ENCODE measurements around the gene OGFOD2.

Gene OGFOD2

DNA sequence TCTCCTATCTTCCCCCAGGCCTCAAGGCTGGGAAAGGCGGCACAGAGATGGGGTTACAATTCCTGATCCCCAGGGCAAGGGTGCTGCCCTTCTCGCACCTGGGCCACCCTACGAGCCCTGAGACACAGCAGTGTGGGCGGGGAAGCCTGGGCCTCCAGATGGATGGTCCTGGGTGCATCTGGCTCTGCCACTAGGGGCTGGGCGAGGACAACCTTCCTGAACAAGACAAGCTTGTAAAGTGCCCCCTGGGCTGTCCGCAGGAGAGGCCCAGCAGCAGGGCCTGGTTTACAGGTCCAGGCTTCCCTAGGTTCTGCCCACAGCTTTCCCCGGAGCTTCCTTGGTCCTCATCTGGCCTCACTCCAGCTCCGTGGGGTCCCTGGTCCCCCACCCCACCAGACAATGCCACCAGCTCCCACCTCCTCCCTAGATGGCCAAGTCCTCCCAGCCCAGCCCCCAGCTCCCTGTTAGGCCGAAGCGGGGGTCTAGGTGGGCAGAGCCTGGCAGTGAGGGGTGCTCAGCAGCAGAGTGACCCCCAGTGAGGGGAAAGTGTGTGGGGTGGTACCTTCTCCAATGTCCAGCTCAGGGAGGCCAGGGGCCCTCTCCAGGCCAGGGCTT, 14.3 kb downstream of the OGFOD2 start:
- no peak for DNase-seq (ENCODE audit: low spot score)

DNA sequence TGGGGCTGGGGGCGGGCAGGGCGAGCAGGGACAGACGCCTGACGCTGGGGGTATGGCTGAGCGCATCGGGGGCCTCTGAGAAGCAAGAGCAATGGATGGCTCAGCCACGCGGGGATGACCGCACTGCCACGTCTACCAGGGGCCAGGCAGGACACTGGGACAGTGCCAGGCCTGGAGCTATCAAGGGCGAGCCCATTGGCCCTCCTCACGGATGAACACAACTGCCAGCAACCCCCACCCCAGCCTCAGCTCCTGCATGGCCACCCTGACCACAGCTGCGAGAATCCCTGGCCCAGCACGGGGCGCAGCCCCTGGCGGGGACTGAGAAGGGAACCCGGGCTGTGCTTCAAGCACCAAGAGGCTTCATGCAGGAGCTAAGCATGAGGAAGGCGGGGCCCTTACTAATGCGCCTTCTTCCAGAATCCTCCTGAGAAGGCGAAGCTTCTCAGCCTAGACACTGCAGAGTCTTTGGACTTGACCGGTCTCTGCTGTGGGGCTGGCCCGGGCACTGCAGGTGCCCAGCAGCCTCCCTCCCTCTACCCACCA, 14.9 kb downstream of the OGFOD2 start:
- no peak for DNase-seq (ENCODE audit: low spot score)

DNA sequence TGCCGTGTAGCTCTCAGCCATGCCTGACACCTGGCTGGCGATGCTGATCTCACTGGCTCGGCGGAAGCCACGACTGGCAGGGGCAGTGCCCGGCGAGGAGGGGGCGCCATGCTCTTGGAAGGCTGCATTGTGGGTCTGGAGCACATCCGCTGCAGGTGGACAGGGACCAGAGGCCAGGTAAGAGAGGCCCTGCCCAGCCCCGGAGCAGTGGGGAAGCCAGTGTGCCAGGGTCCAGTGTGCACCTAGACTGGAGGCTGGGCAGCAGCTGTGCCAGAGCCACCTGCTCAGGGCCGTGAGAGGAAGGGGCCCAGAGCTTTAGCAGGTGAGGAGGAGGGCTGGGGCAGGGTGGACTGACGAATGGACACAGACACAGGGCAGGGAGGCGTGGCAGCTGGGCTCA, 15.5 kb downstream of the OGFOD2 start:
- no peak for DNase-seq (ENCODE audit: low spot score)

GRCh38 chr12:122990961-122991622, 16.0 kb downstream of the OGFOD2 start:
- DNase-seq (ENCODE audit: low spot score), result no peak

DNA sequence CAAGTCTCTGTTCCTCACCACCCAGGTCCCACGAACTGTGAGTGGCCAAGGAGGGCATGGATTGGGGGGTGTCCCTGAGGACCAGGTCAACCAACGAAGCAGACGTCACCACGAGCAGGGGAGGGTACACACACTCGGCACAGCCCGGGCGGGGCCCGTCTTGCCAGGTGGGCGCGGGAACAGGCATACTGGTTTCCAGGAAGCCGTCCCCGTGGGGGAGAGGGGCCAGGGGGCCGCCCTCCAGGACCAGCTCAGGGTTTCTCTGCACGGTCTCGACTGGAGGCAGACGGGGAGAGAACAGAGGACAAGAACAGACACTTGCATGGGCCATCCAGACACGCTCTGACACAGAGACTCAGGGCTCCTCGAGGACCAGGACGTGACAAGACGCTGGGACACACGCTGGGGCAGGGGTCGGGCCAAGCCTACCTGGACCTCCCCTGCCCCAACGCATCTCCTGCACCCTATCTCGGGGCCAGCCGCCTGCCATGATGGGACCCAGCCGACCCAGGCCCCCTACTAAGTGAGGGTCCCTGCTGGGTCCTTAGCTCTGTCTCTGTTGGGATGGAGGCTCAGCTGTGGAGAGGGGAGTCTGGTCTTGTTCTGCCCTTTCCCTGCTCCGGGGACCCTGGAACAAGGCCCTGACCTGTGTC, 16.7 kb downstream of the OGFOD2 start:
- no peak for DNase-seq (ENCODE audit: low spot score)

DNA sequence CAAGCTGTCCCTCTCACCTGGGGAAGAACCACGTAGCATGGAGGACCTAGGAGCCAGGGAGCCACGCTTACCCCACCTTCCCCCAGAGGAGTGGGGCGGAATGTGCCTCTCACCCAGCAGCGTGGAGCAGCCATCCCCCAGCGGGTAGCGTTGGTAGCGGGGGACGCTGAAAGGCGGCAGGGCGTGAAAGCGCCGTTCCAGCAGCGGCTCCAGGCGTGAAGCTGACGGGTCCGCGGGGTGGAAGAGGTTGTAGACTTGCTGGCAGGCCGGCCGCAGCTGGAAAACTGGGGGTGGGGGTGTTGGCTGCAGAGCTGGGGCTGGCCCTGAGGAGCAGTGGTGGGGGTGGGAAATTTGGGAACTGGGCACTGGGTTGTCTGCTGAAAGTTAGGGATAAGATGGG, 17.3 kb downstream of the OGFOD2 start:
- DNase-seq (ENCODE audit: low spot score), result no peak

- no peak for DNase-seq (ENCODE audit: low spot score)
Measured at GRCh38 chr12:122994140-122994675, 19.2 kb downstream of the OGFOD2 start.

DNA sequence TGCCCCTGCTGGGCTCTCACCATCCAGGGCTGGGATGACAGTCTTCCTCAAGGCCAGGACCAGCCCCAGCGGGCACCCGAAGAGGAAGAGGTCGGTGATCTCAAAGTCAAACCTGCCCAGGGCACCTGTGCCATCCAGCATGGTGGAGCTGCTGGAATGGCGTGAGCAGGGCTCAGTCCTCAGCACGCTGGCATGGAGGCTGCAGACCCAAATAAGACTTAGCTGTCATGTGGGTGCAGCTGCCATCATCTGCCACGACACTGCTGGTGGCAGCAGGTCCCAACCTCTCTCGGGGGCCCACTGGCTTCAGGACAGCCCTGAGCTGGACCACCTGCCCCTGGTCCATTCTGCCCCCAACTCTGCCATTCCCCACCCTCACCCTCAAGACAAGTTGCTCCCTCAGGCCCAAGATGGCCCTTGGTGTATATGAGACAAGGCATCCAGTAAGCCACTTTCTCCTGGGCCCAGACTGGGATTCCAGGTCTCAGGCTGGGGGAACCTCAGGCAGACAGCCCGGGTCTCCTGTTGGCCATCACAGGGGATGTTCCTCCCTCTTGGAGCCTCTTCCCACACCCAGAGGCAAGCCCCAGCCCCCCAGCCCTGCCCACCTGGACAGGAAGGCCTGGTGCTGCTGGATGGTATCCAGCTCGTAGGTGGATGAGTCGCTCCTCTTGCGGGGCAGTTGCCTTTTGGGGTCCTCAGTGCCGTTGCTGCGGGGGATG, 19.9 kb downstream of the OGFOD2 start:
- DNase-seq (ENCODE audit: low spot score), result no peak

- DNase-seq (ENCODE audit: low spot score), result no peak
Measured at GRCh38 chr12:122995503-122996187, 20.6 kb downstream of the OGFOD2 start.

GRCh38 chr12:122996188-122996601, 21.2 kb downstream of the OGFOD2 start:
- DNase-seq (ENCODE audit: low spot score), result no peak

DNA sequence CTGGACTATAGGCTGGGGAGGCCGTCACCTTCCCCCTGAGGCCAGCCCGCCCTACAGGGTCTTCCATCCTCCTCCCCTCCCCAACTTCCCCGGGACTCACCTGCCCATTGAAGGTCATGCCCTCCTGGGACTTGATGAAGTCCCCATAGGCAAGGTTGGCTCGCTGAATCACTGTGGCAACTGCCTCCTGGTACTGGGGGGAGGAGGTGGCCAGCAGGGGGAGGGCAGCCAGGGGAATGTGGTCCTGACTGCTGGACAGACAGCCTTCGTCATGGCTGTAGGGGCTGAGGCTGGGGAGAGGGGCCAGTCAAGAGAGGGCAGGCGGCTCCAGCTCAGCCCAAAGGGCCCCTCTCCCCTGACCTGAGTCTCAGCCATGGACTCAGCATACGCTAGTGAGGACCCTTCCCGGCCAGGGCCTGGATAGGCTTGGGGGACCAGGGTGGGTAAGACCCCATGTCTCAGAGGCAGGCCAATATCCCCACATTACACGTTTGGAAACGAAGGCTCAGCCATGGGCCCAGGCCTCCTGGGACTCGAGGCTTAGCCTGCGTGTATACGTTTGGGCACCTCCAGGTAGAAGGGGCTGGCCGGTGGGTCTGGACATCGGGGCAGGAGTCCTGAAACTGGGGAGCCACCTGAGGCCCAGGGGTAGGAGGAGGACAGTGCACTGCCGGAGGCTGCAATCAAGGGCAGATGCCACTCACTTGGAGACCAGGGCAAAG, 21.7 kb downstream of the OGFOD2 start:
- no peak for DNase-seq (ENCODE audit: low spot score)

GRCh38 chr12:122997343-122998250, 22.6 kb downstream of the OGFOD2 start:
- DNase-seq (ENCODE audit: low spot score), result no peak

DNA sequence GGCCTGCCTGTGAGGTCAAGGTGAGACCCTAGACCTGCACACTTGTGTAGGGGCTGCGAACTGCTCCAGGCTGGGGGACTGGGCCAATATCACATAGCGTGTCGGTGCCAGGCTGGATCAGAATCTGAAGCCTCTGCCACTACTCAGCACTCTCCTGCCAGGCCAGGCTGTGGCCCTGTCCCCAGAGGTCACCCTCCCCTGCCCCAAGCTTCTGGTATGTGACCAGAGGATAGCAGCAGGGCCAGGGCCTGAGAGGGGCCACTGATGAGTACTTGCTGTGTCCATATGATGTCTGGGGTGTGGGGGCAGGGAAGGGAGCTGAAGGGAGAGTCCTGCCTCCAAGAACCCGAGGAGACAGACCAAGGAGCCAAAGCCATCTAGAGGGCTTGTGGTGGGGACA, 23.3 kb downstream of the OGFOD2 start:
- DNase-seq (ENCODE audit: low spot score), result no peak

GRCh38 chr12:122999196-122999946, 24.3 kb downstream of the OGFOD2 start:
- no peak for DNase-seq (ENCODE audit: low spot score)

DNA sequence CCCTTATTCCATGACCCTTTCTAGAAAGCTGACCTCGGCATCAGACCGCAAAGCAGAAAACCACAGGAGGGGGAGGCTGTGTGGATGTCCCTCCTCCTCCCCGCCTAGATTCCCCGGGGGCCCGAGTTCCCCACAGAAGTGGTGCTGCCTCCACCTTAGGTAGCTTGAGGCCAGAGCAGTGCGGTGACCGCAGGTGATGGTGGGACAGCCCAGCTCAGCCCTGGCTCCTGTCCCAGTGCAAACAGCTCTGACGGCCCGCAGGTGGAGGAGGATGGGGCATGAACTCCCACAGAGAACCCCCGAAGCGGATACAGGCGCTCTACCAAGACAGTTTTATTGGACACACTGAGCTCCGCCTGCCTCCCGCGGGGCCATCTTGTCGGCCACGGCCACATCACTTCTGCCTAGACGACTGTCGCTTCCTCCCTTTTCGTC, 25.0 kb downstream of the OGFOD2 start:
- DNase-seq (ENCODE audit: low spot score), result no peak

DNA sequence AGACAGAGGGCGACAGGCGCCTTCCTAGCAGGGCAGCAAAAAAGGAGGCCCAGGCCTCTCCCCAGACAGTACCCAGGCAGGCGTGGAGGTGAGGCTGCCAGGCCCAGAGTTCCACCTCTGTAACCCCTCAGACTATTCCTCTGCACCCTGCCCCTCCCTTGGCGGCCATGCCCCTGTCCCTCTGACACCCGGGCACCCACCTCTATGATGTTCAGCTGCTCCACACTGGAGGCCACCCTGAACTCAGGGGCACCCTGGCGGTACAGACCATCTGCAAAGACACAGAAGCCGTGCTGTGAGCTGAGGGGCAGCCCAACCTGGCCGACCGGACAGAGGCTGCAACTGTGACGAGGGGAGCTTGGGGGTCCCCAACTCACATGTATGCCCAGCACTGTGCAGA, 25.5 kb downstream of the OGFOD2 start:
- DNase-seq (ENCODE audit: low spot score), result no peak

- no peak for DNase-seq (ENCODE audit: low spot score)
Measured at GRCh38 chr12:123001464-123001863, 26.4 kb downstream of the OGFOD2 start.

- no peak for DNase-seq (ENCODE audit: low spot score)
Measured at GRCh38 chr12:123003257-123003656, 28.2 kb downstream of the OGFOD2 start.

DNA sequence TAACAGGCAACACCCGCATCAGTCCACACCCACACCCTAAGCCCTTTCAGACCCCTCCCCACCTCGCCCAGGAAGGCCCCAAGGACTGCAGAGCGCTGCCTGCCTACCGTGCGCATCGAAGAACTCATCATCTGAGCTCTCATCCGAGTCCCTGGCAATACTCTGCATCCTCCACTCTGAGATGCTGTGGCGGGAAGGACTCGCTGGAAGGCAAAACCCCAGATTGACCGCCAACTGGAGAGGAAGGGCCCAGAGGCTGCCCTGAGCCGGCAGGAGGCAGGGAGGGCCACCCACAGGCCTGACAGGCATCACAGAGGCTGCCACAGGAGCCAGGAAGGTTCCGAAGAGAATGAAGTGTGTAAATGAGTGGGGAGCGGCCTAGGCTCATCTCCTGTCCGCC, 29.2 kb downstream of the OGFOD2 start:
- no peak for DNase-seq (ENCODE audit: low spot score)
